Panc1 (cell line): ENCODE results near the gene SBK2.

Source experiments
- CTCF ChIP-seq: fragments of 450-650 bp; IDR thresholded peaks from 2 replicates; pipeline ENCODE4 v1.5.1; 2017; ENCODE audit warnings: mild to moderate bottlenecking
- REST ChIP-seq, 2 experiments: IDR thresholded peaks; 2 replicates each; pipeline ENCODE4 v1.6.1; 2011 to 2012; ENCODE audit warnings: low read depth in 2 of 2, control low read depth in 1 of 2, low read length in 1 of 2, mild to moderate bottlenecking in 1 of 2, moderate library complexity in 1 of 2; ENCODE audit not compliant: insufficient read depth in 1 of 2
- SIN3A ChIP-seq: IDR thresholded peaks from 2 replicates; pipeline ENCODE4 v1.6.1; 2012; ENCODE audit warnings: low read depth, mild to moderate bottlenecking, low read length, moderate library complexity, borderline replicate concordance; ENCODE audit not compliant: insufficient read depth
- TCF7L2 ChIP-seq: IDR thresholded peaks from 2 replicates; pipeline ENCODE4 v1.6.1; 2011; ENCODE audit warnings: mild to moderate bottlenecking, low read depth, low read length, inconsistent platforms

GRCh38 chr19:55540619-55541018 lies 3.7 kb upstream of the SBK2 start:
- TF ChIP-seq CTCF (no peak), REST (IDR thresholded peaks at IDR 0.05; ENCODE audit: insufficient read depth in 1 of 2, low read depth in 2 of 2, low read length in 1 of 2) (no peak), TCF7L2 (no peak), SIN3A (no peak)
